HepG2 (cell line): ENCODE measurements around the gene TBL3. TPM values are rescaled to one million over a fixed set of nuclear protein-coding genes. Genes with fewer than 3 reads are reported as not detected.

Experiments used
- GPN1 ChIP-seq: sonication (generic); formaldehyde crosslinking; IDR thresholded peaks from 2 replicates; pipeline ENCODE4 v1.5.1; 2020; ENCODE audit warnings: missing genetic modification reagents, borderline replicate concordance
- ISX ChIP-seq: sonication (generic); formaldehyde crosslinking; conservative IDR thresholded peaks from 2 replicates; pipeline ENCODE4 v1.5.0; 2020; ENCODE audit warnings: missing genetic modification reagents
- JARID2 ChIP-seq: sonication (generic); formaldehyde crosslinking; IDR thresholded peaks from 2 replicates; pipeline ENCODE4 v1.8.1; 2023; ENCODE audit warnings: missing genetic modification reagents, inconsistent platforms; ENCODE audit not compliant: insufficient replicate concordance
- JUNB ChIP-seq: sonication (generic); formaldehyde crosslinking; IDR thresholded peaks from 2 replicates; pipeline ENCODE4 v1.8.0; 2022; ENCODE audit warnings: missing genetic modification reagents, mild to moderate bottlenecking, borderline replicate concordance
- KLF6 ChIP-seq: IDR thresholded peaks from 2 replicates; pipeline ENCODE4 v1.8.0; 2016; ENCODE audit warnings: missing biosample characterization, missing genetic modification reagents
- MIER3 ChIP-seq: IDR thresholded peaks from 2 replicates; pipeline ENCODE4 v1.6.1; 2016; ENCODE audit warnings: missing compliant biosample characterization, borderline replicate concordance
- NFKBIZ ChIP-seq: IDR thresholded peaks from 2 replicates; pipeline ENCODE4 v1.6.1; 2018; ENCODE audit warnings: missing genetic modification reagents, missing compliant biosample characterization
- NPAS2 ChIP-seq: sonication (generic); formaldehyde crosslinking; IDR thresholded peaks from 2 replicates; pipeline ENCODE4 v1.8.0; 2022; ENCODE audit warnings: mild to moderate bottlenecking, missing genetic modification reagents, borderline replicate concordance
- SOX5 ChIP-seq: IDR thresholded peaks from 2 replicates; pipeline ENCODE4 v1.6.1; 2016; ENCODE audit warnings: borderline replicate concordance
- SPEN ChIP-seq: sonication (generic); formaldehyde crosslinking; IDR thresholded peaks from 2 replicates; pipeline ENCODE4 v1.5.1; 2020; ENCODE audit warnings: low read depth, mild to moderate bottlenecking, missing genetic modification reagents
- TBL1XR1 ChIP-seq: fragments of 150-350 bp; IDR thresholded peaks from 2 replicates; pipeline ENCODE4 v1.6.1; 2014; ENCODE audit warnings: borderline replicate concordance, low read length; ENCODE audit not compliant: partially characterized antibody
- TEAD2 ChIP-seq: sonication (generic); formaldehyde crosslinking; IDR thresholded peaks from 2 replicates; pipeline ENCODE4 v1.9.0; 2021; ENCODE audit warnings: missing genetic modification reagents
- TMF1 ChIP-seq: sonication (generic); formaldehyde crosslinking; IDR thresholded peaks from 2 replicates; pipeline ENCODE4 v1.8.1; 2022; ENCODE audit warnings: low read depth, missing genetic modification reagents
- ZNF431 ChIP-seq: sonication (generic); formaldehyde crosslinking; IDR thresholded peaks from 2 replicates; pipeline ENCODE4 v1.9.0; 2022; ENCODE audit warnings: missing genetic modification reagents, low read depth, mild to moderate bottlenecking, borderline replicate concordance
- ZNF44 ChIP-seq: sonication (generic); formaldehyde crosslinking; IDR thresholded peaks from 2 replicates; pipeline ENCODE4 v1.5.1; 2020; ENCODE audit warnings: mild to moderate bottlenecking, missing genetic modification reagents
- ZNF552 ChIP-seq: sonication (generic); formaldehyde crosslinking; IDR thresholded peaks from 2 replicates; pipeline ENCODE4 v1.9.0; 2022; ENCODE audit warnings: missing genetic modification reagents, mild to moderate bottlenecking, borderline replicate concordance
- ZNF563 ChIP-seq: sonication (generic); formaldehyde crosslinking; IDR thresholded peaks from 2 replicates; pipeline ENCODE4 v1.8.0; 2022; ENCODE audit warnings: mild to moderate bottlenecking, moderate library complexity, missing genetic modification reagents
- ZNF672 ChIP-seq: sonication (generic); formaldehyde crosslinking; IDR thresholded peaks from 2 replicates; pipeline ENCODE4 v1.8.1; 2022; ENCODE audit warnings: missing genetic modification reagents
- ZNF773 ChIP-seq: sonication (generic); formaldehyde crosslinking; IDR thresholded peaks from 2 replicates; pipeline ENCODE4 v1.4.0; 2020; ENCODE audit warnings: missing genetic modification reagents, borderline replicate concordance
- ZNF792 ChIP-seq: IDR thresholded peaks from 2 replicates; pipeline ENCODE4 v1.6.1; 2016
- ZSCAN22 ChIP-seq: sonication (generic); formaldehyde crosslinking; IDR thresholded peaks from 2 replicates; pipeline ENCODE4 v1.4.0; 2020; ENCODE audit warnings: mild to moderate bottlenecking, missing genetic modification reagents
- ZSCAN9 ChIP-seq: IDR thresholded peaks from 2 replicates; pipeline ENCODE4 v1.6.1; 2016; ENCODE audit warnings: borderline replicate concordance
- polyA plus RNA-seq, 8 experiments: library from polyadenylated mRNA; depleted of rRNA in 3 of 8; stranded (reverse) in 7 of 8; unstranded in 1 of 8; fragments of >200 nt; fragmentation: Illumina TruSeq in 4 of 8; extraction: Trizol in 4 of 8; gene quantifications; 2 replicates each; pipeline versions ENCODE4 v1.2.1 to v1.2.3, GENCODE V29; 2011 to 2016; ENCODE audit warnings: low read depth in 4 of 8, missing spikeins in 1 of 8, mixed read lengths in 1 of 8; ENCODE audit not compliant: insufficient read depth in 1 of 8
- total RNA-seq, 5 experiments: library from RNA; depleted of rRNA; stranded (reverse); fragments of >200 nt; fragmentation: Illumina TruSeq; extraction: Trizol; gene quantifications; 2 replicates each; pipeline ENCODE4 v1.2.3, GENCODE V29; 2016; ENCODE audit warnings: low read depth in 1 of 5
- TF ChIP-seq, protein P1 (sequence below): sonication (generic); formaldehyde crosslinking; IDR thresholded peaks from 2 replicates; pipeline ENCODE4 v1.4.0; 2020; ENCODE audit warnings: missing genetic modification reagents
- TF ChIP-seq, protein P2 (sequence below): sonication (generic); formaldehyde crosslinking; IDR thresholded peaks from 2 replicates; pipeline ENCODE4 v1.5.0; 2020; ENCODE audit warnings: mild to moderate bottlenecking, missing genetic modification reagents, moderate library complexity
- TF ChIP-seq, protein P3 (sequence below): sonication (generic); formaldehyde crosslinking; IDR thresholded peaks from 2 replicates; pipeline ENCODE4 v1.4.0; 2020; ENCODE audit warnings: mild to moderate bottlenecking, missing genetic modification reagents
- TF ChIP-seq, protein P4 (sequence below): sonication (generic); formaldehyde crosslinking; IDR thresholded peaks from 2 replicates; pipeline ENCODE4 v1.4.0; 2020; ENCODE audit warnings: missing genetic modification reagents

Gene TBL3
- total and polyA plus RNA-seq, 2 of the 13 experiments (the other 11 are each of a cell fraction or from before 2014, with no cell fraction given) = 16.8 to 38.0 TPM

DNA sequence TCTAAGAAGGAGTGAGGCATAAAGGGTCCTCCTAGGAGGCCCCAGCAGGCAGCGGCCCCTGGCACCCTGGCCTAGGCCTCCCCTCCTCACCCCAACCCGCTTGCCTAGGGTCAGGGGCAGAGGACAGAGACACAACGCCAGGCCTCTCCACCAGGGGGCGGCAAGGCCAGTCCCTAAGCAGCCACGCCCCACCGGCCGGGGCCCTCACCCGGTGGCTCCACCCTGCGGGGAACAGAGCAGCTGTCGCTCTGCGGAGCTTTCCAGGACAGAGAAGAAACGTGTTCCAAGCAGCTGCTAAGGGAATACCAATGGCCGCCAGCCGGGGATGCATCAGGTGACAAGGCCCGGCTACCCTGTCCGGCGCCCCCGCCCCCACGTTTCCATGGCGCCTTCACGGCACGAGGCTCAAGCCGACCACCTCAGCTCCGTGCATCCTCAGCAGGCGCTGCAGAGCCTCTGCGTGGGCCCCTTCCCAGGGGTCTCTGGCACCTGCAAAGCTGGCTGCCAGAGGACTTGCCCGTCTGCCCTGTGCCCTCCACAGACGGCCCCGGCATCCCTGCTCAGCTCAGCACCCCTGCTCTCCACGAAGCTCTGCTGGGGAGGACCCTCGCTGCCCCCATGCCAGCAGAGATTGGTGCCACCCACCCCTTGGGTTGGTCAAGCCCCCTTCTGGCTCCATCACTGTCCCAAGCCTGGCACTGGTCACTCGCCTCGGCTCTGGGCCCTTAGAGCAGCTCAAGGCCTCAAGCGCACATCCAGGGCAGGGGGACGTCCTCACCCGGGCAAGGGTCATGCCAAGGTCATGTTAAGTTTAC lies 32.2 kb downstream of the TBL3 start (continued):
- TF ChIP-seq, protein P1, sequence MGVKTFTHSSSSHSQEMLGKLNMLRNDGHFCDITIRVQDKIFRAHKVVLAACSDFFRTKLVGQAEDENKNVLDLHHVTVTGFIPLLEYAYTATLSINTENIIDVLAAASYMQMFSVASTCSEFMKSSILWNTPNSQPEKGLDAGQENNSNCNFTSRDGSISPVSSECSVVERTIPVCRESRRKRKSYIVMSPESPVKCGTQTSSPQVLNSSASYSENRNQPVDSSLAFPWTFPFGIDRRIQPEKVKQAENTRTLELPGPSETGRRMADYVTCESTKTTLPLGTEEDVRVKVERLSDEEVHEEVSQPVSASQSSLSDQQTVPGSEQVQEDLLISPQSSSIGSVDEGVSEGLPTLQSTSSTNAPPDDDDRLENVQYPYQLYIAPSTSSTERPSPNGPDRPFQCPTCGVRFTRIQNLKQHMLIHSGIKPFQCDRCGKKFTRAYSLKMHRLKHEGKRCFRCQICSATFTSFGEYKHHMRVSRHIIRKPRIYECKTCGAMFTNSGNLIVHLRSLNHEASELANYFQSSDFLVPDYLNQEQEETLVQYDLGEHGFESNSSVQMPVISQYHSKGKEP (CRISPR knock-in tag) = no peak
- TF ChIP-seq TEAD2 (no peak), ZNF773 (CRISPR knock-in tag) (no peak), ZNF672 (CRISPR knock-in tag) (no peak), ZSCAN22 (CRISPR knock-in tag) (no peak), ZNF44 (CRISPR knock-in tag) (no peak), NPAS2 (no peak), KLF6 (CRISPR knock-in tag) (peak; percentile 52; the same call in 1 of the 2 replicates), JARID2 (CRISPR knock-in tag) (no peak), TMF1 (CRISPR knock-in tag) (no peak), MIER3 (peak; percentile 70; the same call in 1 of the 2 replicates), JUNB (CRISPR knock-in tag) (no peak), ZNF563 (CRISPR knock-in tag) (no peak), NFKBIZ (CRISPR knock-in tag) (no peak), GPN1 (no peak), ZNF792 (CRISPR knock-in tag) (no peak), SPEN (CRISPR knock-in tag) (peak; percentile 49; the same call in 1 of the 2 replicates), TBL1XR1 (no peak), ZNF552 (no peak), SOX5 (peak; percentile 43; the same call in 1 of the 2 replicates), ISX (no peak), ZSCAN9 (CRISPR knock-in tag) (no peak), ZNF431 (CRISPR knock-in tag) (no peak)
- TF ChIP-seq, protein P2, sequence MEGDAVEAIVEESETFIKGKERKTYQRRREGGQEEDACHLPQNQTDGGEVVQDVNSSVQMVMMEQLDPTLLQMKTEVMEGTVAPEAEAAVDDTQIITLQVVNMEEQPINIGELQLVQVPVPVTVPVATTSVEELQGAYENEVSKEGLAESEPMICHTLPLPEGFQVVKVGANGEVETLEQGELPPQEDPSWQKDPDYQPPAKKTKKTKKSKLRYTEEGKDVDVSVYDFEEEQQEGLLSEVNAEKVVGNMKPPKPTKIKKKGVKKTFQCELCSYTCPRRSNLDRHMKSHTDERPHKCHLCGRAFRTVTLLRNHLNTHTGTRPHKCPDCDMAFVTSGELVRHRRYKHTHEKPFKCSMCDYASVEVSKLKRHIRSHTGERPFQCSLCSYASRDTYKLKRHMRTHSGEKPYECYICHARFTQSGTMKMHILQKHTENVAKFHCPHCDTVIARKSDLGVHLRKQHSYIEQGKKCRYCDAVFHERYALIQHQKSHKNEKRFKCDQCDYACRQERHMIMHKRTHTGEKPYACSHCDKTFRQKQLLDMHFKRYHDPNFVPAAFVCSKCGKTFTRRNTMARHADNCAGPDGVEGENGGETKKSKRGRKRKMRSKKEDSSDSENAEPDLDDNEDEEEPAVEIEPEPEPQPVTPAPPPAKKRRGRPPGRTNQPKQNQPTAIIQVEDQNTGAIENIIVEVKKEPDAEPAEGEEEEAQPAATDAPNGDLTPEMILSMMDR (CRISPR knock-in tag) = peak; percentile 96
- TF ChIP-seq, protein P3, sequence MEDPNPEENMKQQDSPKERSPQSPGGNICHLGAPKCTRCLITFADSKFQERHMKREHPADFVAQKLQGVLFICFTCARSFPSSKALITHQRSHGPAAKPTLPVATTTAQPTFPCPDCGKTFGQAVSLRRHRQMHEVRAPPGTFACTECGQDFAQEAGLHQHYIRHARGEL (CRISPR knock-in tag) = no peak
- TF ChIP-seq, protein P4, sequence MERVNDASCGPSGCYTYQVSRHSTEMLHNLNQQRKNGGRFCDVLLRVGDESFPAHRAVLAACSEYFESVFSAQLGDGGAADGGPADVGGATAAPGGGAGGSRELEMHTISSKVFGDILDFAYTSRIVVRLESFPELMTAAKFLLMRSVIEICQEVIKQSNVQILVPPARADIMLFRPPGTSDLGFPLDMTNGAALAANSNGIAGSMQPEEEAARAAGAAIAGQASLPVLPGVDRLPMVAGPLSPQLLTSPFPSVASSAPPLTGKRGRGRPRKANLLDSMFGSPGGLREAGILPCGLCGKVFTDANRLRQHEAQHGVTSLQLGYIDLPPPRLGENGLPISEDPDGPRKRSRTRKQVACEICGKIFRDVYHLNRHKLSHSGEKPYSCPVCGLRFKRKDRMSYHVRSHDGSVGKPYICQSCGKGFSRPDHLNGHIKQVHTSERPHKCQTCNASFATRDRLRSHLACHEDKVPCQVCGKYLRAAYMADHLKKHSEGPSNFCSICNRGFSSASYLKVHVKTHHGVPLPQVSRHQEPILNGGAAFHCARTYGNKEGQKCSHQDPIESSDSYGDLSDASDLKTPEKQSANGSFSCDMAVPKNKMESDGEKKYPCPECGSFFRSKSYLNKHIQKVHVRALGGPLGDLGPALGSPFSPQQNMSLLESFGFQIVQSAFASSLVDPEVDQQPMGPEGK (CRISPR knock-in tag) = peak; percentile 79
